NCI-H526 (cell line): ENCODE results near the gene PTPN6.
A peak's percentile ranks its signal among the peaks of the same experiment; 100 is the strongest.
"Not testable (repeated sequence)": the region's sequence is repeated elsewhere in the genome, so short reads cannot be mapped to it uniquely, and the experiment has no call there.

Experiments used
- DNase-seq, 2 experiments: peaks; one replicate each; lab custom pipeline; 2025; lab: John Stamatoyannopoulos, UW

The PTPN6 gene

GRCh38 chr12:6950811-6951540 is at the start of gene PTPN6:
PTPN6 (plus strand) TSS chr12:6951356; CDS start chr12:6951513, 157 bp downstream.
- DNase-seq: no peak

GRCh38 chr12:6902448-6902847 is 48.7 kb upstream of the PTPN6 start:
- no peak for DNase-seq

GRCh38 chr12:6903722-6904121 is 47.4 kb upstream of the PTPN6 start:
- peak in 1 of 2 experiments; percentile 22 for DNase-seq

GRCh38 chr12:6904280-6905276 is 46.6 kb upstream of the PTPN6 start, which contains the start of gene LRRC23:
LRRC23 (plus strand) TSS chr12:6904822; CDS start chr12:6905634, 812 bp downstream.
- DNase-seq: peak; percentile 95 to 98

GRCh38 chr12:6905414-6906040 is 45.6 kb upstream of the PTPN6 start:
- no peak for DNase-seq

- not testable (repeated sequence) for DNase-seq
These were observed 43.0 kb upstream of the PTPN6 start for GRCh38 chr12:6908141-6908540.

- no peak for DNase-seq
These were observed 41.6 kb upstream of the PTPN6 start for GRCh38 chr12:6909421-6910145.

- no peak for DNase-seq
These were observed 38.8 kb upstream of the PTPN6 start for GRCh38 chr12:6912164-6912935.

GRCh38 chr12:6914246-6914946 is 36.8 kb upstream of the PTPN6 start, which contains the start of gene ENO2:
ENO2 (plus strand) TSS chr12:6914580; CDS start chr12:6915833, 1,253 bp downstream.
- DNase-seq: peak in 1 of 2 experiments; percentile 83

- DNase-seq: peak; percentile 36 to 66
These were observed 36.0 kb upstream of the PTPN6 start for GRCh38 chr12:6914947-6915788.

- no peak for DNase-seq
These were observed 35.3 kb upstream of the PTPN6 start for GRCh38 chr12:6915789-6916285.

- no peak for DNase-seq
These were observed 34.5 kb upstream of the PTPN6 start for GRCh38 chr12:6916426-6917200.

- no peak for DNase-seq
These were observed 33.5 kb upstream of the PTPN6 start for GRCh38 chr12:6917491-6918231.

GRCh38 chr12:6919588-6919987 is 31.6 kb upstream of the PTPN6 start:
- no peak for DNase-seq

GRCh38 chr12:6921539-6921938 is 29.6 kb upstream of the PTPN6 start:
- no peak for DNase-seq

- DNase-seq: no peak
These were observed 28.9 kb upstream of the PTPN6 start for GRCh38 chr12:6921996-6922946.
